OCI-LY3 (cell line): Measurements from ENCODE around the gene VPS13D.

Experiments
- H2AFZ ChIP-seq: fragments of 200-600, 300-600 bp; shearing (Covaris generic); 2 replicates; pipeline ENCODE4 v1.6.0; 2014; ENCODE audit warnings: antibody characterized with exemption, low read depth, low read length
- H3K27ac ChIP-seq: fragments of 200-600, 300-600 bp; sonication (generic); 2 replicates; pipeline ENCODE4 v1.5.1; 2014; ENCODE audit warnings: mild to moderate bottlenecking, low read length, moderate library complexity, mixed read lengths
- H3K27me3 ChIP-seq: fragments of 200-600, 300-600 bp; sonication (generic); 2 replicates; pipeline ENCODE4 v1.6.1; 2014; ENCODE audit warnings: low read depth, low read length, mixed read lengths
- H3K36me3 ChIP-seq: fragments of 200-600, 300-600 bp; sonication (generic); replicated peaks from 2 replicates; pipeline ENCODE3; 2014; ENCODE audit warnings: low read depth, low read length, mixed read lengths
- H3K4me1 ChIP-seq: fragments of 300-600, 200-600 bp; sonication (generic); 2 replicates; pipeline ENCODE4 v1.6.1; 2014; ENCODE audit warnings: low read length, mixed read lengths
- H3K4me2 ChIP-seq: fragments of 200-600, 300-600 bp; sonication (generic); 2 replicates; pipeline ENCODE4 v1.6.1; 2014; ENCODE audit warnings: low read length, mixed read lengths
- H3K4me3 ChIP-seq: fragments of 300-600, 200-600 bp; sonication (generic); 2 replicates; pipeline ENCODE4 v1.5.1; 2014; ENCODE audit warnings: antibody characterized with exemption, mild to moderate bottlenecking, low read length, moderate library complexity
- H3K79me2 ChIP-seq: fragments of 300-600, 200-600 bp; shearing (Covaris generic); 2 replicates; pipeline ENCODE4 v1.6.1; 2014; ENCODE audit warnings: mild to moderate bottlenecking, low read length, mixed read lengths
- H3K9ac ChIP-seq: fragments of 300-600, 200-600 bp; shearing (Covaris generic); 2 replicates; pipeline ENCODE4 v1.6.0; 2014; ENCODE audit warnings: mild to moderate bottlenecking, low read length, moderate library complexity
- H3K9me3 ChIP-seq: fragments of 200-600, 300-600 bp; shearing (Covaris generic); 2 replicates; pipeline ENCODE4 v1.6.1; 2014; ENCODE audit warnings: low read length, mixed read lengths; ENCODE audit not compliant: insufficient read depth
- H4K20me1 ChIP-seq: fragments of 200-600, 300-600 bp; sonication (generic); 2 replicates; pipeline ENCODE4 v1.6.1; 2016; ENCODE audit warnings: low read length, mixed read lengths; ENCODE audit not compliant: insufficient read depth
- EZH2phosphoT487 ChIP-seq: fragments of 200-600 bp; shearing (Covaris generic); IDR thresholded peaks from 2 replicates; pipeline ENCODE4 v1.6.1; 2018; ENCODE audit warnings: antibody characterized with exemption, mixed run types, low read depth
- TF ChIP-seq, protein P1 (sequence below): fragments of 200-600, 300-600 bp; sonication (generic); IDR thresholded peaks from 2 replicates; pipeline ENCODE4 v1.5.1; 2014; ENCODE audit warnings: antibody characterized with exemption, low read length, low read depth

Gene VPS13D

DNA sequence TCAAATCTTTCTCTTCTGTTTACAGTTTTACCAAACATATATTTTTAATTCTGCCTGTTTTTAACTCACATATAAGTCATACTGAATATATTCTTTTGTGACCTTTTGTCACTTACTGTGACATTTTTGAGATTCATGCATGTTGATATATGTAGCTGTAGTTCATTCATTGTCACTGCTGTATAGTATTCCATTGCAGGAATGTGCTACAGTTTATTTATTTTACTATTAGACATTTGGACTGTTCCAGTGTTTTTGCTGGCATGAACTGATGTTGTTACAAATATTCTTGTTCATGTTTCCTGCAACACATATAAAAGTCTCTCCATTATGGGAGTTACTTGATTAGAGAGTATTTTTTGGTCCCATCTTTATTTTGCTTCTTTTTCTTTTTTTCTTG is 213.3 kb downstream of the VPS13D start:
- TF ChIP-seq, protein P1, sequence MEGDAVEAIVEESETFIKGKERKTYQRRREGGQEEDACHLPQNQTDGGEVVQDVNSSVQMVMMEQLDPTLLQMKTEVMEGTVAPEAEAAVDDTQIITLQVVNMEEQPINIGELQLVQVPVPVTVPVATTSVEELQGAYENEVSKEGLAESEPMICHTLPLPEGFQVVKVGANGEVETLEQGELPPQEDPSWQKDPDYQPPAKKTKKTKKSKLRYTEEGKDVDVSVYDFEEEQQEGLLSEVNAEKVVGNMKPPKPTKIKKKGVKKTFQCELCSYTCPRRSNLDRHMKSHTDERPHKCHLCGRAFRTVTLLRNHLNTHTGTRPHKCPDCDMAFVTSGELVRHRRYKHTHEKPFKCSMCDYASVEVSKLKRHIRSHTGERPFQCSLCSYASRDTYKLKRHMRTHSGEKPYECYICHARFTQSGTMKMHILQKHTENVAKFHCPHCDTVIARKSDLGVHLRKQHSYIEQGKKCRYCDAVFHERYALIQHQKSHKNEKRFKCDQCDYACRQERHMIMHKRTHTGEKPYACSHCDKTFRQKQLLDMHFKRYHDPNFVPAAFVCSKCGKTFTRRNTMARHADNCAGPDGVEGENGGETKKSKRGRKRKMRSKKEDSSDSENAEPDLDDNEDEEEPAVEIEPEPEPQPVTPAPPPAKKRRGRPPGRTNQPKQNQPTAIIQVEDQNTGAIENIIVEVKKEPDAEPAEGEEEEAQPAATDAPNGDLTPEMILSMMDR, result no peak
- TF ChIP-seq EZH2phosphoT487, result no peak
- H2AFZ ChIP-seq, result no peak overlapping the region
- no peak overlapping the region for H3K27ac ChIP-seq
- H3K4me3 ChIP-seq, result no peak overlapping the region
- H4K20me1 ChIP-seq, result peaks cover 18% of the 10 kb centered on the region
- H3K4me1 ChIP-seq, result peaks cover 11% of the 10 kb centered on the region
- no peak overlapping the region for H3K9ac ChIP-seq
- no peaks in the 10 kb centered on the region for H3K79me2 ChIP-seq
- peaks cover 2% of the 10 kb centered on the region for H3K36me3 ChIP-seq
- H3K27me3 ChIP-seq, result peaks cover 14% of the 10 kb centered on the region; the same call in 1 of the 2 replicates
- no peak overlapping the region for H3K4me2 ChIP-seq
- no peaks in the 10 kb centered on the region for H3K9me3 ChIP-seq

DNA sequence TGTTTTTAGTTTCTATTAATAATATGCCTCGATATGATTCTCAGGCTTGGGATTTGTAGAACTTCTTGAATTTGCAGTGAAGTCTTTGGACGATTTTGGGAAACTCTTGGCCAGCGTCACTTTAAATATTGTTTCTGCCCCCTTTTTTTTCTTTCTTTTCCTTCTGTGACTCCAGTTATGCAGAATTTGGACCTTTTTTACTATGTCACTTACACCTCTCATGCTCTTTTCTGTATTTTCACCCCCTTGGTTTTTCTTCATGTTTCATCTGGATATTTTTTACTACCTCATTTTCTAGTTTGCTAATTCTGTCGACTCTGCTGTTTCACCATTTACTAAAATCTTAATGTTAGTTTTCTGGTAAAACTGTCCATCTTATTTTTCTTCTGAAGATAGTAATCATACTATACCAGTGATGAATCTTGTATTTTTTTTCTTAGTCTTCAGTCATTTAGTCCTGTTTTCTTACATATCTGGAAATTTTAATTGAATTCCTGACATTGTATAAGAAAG is 214.6 kb downstream of the VPS13D start:
- Histone ChIP-seq H3K79me2 (no peaks in the 10 kb centered on the region), H3K9me3 (no peaks in the 10 kb centered on the region), H3K4me3 (no peak overlapping the region), H3K4me2 (no peak overlapping the region), H3K36me3 (peaks cover 2% of the 10 kb centered on the region), H2AFZ (no peak overlapping the region), H3K9ac (no peak overlapping the region), H4K20me1 (peaks cover 21% of the 10 kb centered on the region), H3K27ac (no peak overlapping the region), H3K4me1 (peaks cover 8% of the 10 kb centered on the region), H3K27me3 (peaks cover 18% of the 10 kb centered on the region)
- TF ChIP-seq EZH2phosphoT487, result no peak
- TF ChIP-seq, protein P1, result no peak

DNA sequence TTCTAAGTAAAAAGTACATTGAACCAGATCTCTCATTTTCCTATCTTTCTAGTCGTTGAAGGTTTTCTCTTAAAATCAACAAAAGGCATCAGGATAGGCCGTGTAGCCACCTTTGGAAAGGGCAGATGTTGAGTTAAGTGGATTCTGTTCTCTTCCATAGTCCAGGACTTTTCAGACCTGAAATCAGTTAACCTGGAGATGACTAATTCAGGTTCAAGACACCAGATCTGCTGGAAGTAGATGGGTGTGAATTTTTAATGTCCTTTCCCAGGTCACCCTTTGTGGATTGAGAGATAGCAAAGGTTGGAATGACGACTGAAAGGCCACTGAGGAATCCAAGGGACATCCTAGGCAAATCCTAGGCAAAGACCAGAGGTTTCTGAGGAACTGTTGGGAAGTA is 215.4 kb downstream of the VPS13D start:
- TF ChIP-seq, protein P1, result no peak
- no peak for TF ChIP-seq EZH2phosphoT487
- Histone ChIP-seq H3K4me3 (no peak overlapping the region), H3K79me2 (no peaks in the 10 kb centered on the region), H3K27ac (no peak overlapping the region), H3K36me3 (peaks cover 2% of the 10 kb centered on the region), H3K9ac (no peak overlapping the region), H3K4me1 (peaks cover 16% of the 10 kb centered on the region), H3K4me2 (no peak overlapping the region), H3K9me3 (no peaks in the 10 kb centered on the region), H4K20me1 (peaks cover 27% of the 10 kb centered on the region), H3K27me3 (peaks cover 19% of the 10 kb centered on the region), H2AFZ (no peak overlapping the region)

DNA sequence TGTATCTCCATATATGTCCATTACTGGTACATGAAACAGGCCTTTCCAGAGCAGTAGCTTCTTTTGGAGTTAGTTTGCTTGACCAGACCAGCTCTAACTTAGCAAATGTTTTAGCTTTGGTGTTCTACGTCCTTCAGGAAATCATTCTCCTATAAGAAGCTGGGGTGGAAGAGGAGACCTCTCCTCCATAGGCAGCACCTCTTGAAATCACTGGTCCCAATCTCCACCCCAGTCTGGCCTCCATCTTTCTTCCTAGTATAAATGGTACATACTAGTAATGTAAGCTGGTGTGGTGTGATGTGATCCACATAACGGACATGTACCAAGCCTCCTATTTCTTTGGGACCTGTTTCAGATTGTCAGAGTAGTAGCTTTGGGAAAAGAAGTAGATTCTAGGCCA is 216.8 kb downstream of the VPS13D start:
- H3K27me3 ChIP-seq, result peaks cover 27% of the 10 kb centered on the region
- TF ChIP-seq EZH2phosphoT487, result no peak
- TF ChIP-seq, protein P1, result no peak
- H3K4me3 ChIP-seq, result no peak overlapping the region
- no peak overlapping the region for H3K9ac ChIP-seq
- no peaks in the 10 kb centered on the region for H3K79me2 ChIP-seq
- H3K4me2 ChIP-seq, result no peak overlapping the region
- no peak overlapping the region for H2AFZ ChIP-seq
- peaks cover 40% of the 10 kb centered on the region for H4K20me1 ChIP-seq
- H3K9me3 ChIP-seq, result no peaks in the 10 kb centered on the region
- H3K36me3 ChIP-seq, result peaks cover 7% of the 10 kb centered on the region
- H3K27ac ChIP-seq, result no peak overlapping the region
- peaks cover 16% of the 10 kb centered on the region for H3K4me1 ChIP-seq
